Measurements from ENCODE around the gene PLIN4.

The PLIN4 gene

GRCh38 chr19:4471403-4472173 lies 46.7 kb downstream of the PLIN4 start:
- TF ChIP-seq CTCF (IDR thresholded peaks at IDR 0.05; ENCODE audit: insufficient read depth, low read length), result no peak
- TF ChIP-seq GABPA (IDR thresholded peaks at IDR 0.05; ENCODE audit: low read depth), result peak; percentile 77
- H3K27ac ChIP-seq (replicated peaks), result peak overlapping the region; percentile 91
- peak overlapping the region; percentile 60 for H3K4me3 ChIP-seq (replicated peaks; ENCODE audit: insufficient read depth, low read length)
- H3K27me3 ChIP-seq (ENCODE audit: insufficient read depth, poor library complexity, severe bottlenecking), result no peaks in the 10 kb centered on the region
- peak; percentile 100 for DNase-seq (ENCODE audit: low read depth in 1 of 2, low spot score in 1 of 2)

GRCh38 chr19:4467835-4468234 lies 50.5 kb downstream of the PLIN4 start:
- TF ChIP-seq REST (IDR thresholded peaks at IDR 0.05; ENCODE audit: insufficient replicate concordance, low read depth) (no peak), GABPA (IDR thresholded peaks at IDR 0.05; ENCODE audit: low read depth) (no peak), CTCF (IDR thresholded peaks at IDR 0.05; ENCODE audit: insufficient read depth, low read length) (no peak), POLR2AphosphoS5 (IDR thresholded peaks at IDR 0.05; ENCODE audit: low read depth) (no peak), SPI1 (IDR thresholded peaks at IDR 0.05; ENCODE audit: borderline replicate concordance, low read depth) (no peak)
- no peak overlapping the region for H3K27ac ChIP-seq (replicated peaks)
- H3K27me3 ChIP-seq (ENCODE audit: insufficient read depth, poor library complexity, severe bottlenecking), result no peaks in the 10 kb centered on the region
- no peak overlapping the region for H3K4me3 ChIP-seq (replicated peaks; ENCODE audit: insufficient read depth, low read length)
- no peak for DNase-seq (ENCODE audit: low read depth in 1 of 2, low spot score in 1 of 2)

- H3K27me3 ChIP-seq (ENCODE audit: insufficient read depth, poor library complexity, severe bottlenecking), result no peaks in the 10 kb centered on the region
- DNase-seq (ENCODE audit: low read depth in 1 of 2, low spot score in 1 of 2), result no peak
- no peak overlapping the region for H3K4me3 ChIP-seq (replicated peaks; ENCODE audit: insufficient read depth, low read length)
- no peak overlapping the region for H3K27ac ChIP-seq (replicated peaks)
- no peak for TF ChIP-seq REST (IDR thresholded peaks at IDR 0.05; ENCODE audit: insufficient replicate concordance, low read depth)
- TF ChIP-seq GABPA (IDR thresholded peaks at IDR 0.05; ENCODE audit: low read depth), result no peak
- no peak for TF ChIP-seq SPI1 (IDR thresholded peaks at IDR 0.05; ENCODE audit: borderline replicate concordance, low read depth)
- no peak for TF ChIP-seq CTCF (IDR thresholded peaks at IDR 0.05; ENCODE audit: insufficient read depth, low read length)
- no peak for TF ChIP-seq POLR2AphosphoS5 (IDR thresholded peaks at IDR 0.05; ENCODE audit: low read depth)
Observed at GRCh38 chr19:4464815-4465581, 53.3 kb downstream of the PLIN4 start.
